ENCODE data around the gene MVB12B.

The MVB12B gene

DNA sequence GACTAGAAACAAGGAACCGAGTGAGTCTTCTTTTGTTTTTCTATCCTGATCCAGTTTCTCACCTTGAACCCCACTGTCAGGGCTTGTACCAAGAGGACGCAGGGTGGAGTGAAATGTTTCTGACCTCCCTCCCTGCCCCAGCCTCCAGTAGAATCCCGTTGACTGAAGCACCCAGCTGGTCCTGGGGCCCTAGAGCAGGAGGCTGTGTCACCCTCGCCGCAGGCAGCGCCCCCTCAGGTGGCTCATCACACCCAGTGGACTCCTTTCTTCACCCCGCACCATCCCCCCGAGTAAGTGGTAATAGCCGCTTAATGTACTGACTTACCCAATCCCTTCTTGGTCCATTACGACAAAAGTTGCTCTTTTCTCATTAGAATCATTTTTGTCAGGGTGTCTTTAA, 53.8 kb downstream of the MVB12B start:
- in situ Hi-C loops (cut with HindIII; ENCODE audit: low sequenced_read_pairs): no loop called here

DNA sequence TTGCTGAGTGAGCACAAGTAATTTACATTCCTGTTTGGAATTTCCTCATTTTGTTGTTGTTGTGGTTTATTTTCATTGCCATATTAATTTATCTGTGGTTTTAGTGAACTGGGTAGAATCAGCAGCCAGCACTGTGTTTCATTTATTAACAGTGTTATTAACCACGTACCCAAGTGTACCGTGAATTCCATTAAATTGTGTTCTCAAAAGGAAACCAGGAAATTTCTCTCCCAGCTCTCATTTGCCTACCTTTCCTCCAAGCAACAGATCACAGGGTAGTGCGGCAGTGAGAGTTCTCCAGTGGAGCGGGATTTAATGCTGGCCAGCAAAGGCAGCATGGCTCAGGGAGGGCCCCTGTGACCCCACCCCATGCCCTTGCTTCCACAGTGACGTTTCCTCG, 54.6 kb downstream of the MVB12B start:
- in situ Hi-C loops (cut with HindIII; ENCODE audit: low sequenced_read_pairs): no loop called here

DNA sequence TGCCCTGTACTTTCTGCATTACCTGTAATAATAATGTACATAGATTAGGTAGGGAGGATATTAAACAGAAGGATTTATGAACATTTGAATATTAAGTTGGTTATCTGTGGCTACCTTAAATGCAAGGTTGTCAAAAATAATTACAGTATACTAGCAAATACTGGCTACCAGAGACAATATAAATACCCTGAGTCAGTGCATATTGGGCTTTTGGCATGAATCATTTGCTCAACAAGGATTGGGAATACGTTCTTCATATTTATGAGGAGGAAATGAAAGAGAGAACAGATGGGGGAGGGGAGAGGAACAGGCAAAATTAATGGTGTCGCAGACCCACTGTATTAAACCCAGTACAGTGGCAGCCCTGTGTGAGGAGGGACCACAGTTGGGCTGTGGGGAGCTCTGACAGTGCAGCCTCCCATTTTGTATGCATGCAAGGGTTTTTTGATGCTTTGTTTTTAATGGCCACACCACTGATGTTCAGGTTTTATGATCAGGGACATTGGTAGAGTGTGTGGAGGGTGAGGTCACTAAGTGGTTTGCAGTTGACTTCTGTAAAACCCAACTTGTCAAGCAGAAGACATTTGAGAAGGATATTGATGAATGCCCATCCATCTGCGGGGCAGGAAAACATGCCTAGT, 56.9 kb downstream of the MVB12B start:
- in situ Hi-C loops (cut with HindIII; ENCODE audit: low sequenced_read_pairs): no loop called here

GRCh38 chr9:126384926-126385325, 58.3 kb downstream of the MVB12B start:
- in situ Hi-C loops (cut with HindIII; ENCODE audit: low sequenced_read_pairs): no loop called here

DNA sequence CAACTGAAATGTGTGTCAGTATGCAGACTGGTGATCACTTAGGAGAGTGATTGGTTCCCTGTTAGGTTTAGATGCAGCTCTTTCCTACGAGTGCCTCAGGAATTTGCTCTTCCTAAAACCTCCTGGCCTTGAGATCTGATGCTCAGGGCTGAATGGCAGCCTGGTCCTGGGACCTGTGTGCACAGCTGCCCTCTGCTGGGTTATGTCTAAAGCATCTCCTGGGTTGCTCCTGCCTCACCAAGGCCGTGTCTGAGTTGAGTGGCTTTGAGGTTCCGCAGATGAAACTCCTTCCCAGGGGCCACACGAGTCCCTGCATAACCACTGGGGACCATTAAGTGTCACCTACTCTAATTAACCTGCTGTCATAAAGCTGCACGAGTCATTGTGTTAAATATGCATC, 59.5 kb downstream of the MVB12B start:
- in situ Hi-C loops (cut with HindIII; ENCODE audit: low sequenced_read_pairs): no loop called here

- in situ Hi-C loops (cut with HindIII; ENCODE audit: low sequenced_read_pairs): no loop called here
These were observed 60.1 kb downstream of the MVB12B start for GRCh38 chr9:126386776-126387175.

- in situ Hi-C loops (cut with HindIII; ENCODE audit: low sequenced_read_pairs): no loop called here
These were observed 62.5 kb downstream of the MVB12B start for GRCh38 chr9:126388964-126389708.

GRCh38 chr9:126389992-126390391, 63.4 kb downstream of the MVB12B start:
- in situ Hi-C loops (cut with HindIII; ENCODE audit: low sequenced_read_pairs): no loop called here

DNA sequence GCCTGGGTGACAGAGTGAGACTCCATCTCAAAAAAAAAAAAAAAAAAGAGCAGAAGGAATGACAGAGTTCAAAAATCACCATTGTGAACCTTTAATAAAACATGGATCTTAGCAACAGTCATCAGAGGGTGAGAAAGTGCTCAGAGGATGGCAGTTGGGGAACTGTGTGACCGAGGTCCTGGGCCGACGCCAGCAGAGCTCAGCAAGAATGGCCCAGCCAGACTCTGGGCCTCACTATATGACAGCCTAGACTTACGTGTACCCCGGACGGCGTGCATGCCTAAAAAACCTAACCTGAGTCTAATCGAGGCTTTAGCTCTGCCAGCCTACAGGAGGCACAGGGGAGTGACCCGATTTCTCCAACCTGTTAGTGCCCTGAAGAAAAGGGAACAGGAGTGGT, 64.3 kb downstream of the MVB12B start:
- in situ Hi-C loops (cut with HindIII; ENCODE audit: low sequenced_read_pairs): no loop called here

- in situ Hi-C loops (cut with HindIII; ENCODE audit: low sequenced_read_pairs): no loop called here
These were observed 65.4 kb downstream of the MVB12B start for GRCh38 chr9:126391713-126392661.

DNA sequence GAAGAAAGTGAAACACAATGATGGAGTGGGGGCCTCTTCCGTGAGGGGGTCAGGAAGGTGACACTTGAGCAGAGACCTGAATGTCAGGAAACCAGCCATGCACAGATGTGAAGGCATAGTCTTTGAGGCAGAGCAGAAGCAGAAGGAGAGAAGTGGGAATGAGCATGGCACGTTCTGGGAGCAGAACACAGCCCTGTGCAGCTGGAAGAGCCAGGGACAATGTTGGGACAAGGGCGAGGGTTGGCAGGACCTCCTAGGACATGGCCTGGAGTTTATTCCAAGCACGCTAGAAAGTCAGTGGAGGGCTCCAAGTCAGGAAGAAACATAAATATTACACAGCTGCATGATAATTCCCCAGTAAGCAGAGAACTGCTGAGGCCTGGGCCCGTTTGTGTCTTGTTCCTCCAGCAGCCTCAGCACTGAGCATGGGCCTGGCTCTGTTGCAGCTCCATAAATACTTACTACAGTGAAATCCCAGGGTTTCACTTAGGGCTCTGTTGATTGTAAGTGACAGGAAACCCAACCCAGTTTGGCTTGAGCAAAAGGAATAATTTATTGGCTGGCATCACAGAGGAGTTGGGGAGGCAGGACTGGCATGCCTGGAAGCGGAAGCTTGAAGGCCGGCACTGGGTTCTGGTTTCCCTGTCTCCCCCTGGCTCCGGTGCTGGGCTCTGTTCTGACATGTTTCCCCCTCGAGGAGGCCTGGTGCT, 66.2 kb downstream of the MVB12B start:
- in situ Hi-C loops (cut with HindIII; ENCODE audit: low sequenced_read_pairs): no loop called here

DNA sequence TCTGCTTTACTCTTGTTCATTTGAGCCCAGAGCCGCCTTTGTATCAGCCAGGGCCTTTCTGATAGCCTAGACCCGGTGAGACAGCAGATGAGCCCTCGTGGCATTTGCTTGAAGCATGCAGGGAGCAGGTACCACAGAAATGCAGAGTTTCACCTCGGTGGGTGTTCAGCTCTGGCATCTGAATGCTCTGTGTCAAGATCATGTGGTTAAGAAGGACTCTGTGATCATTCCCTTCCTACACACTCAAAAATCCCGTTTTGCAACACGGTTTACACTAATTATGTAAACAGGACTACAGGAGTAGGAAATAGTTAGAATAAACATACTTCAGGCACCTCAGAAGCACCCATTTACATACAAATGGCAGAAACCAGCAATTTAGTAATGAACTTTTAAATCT, 67.2 kb downstream of the MVB12B start:
- in situ Hi-C loops (cut with HindIII; ENCODE audit: low sequenced_read_pairs): no loop called here

DNA sequence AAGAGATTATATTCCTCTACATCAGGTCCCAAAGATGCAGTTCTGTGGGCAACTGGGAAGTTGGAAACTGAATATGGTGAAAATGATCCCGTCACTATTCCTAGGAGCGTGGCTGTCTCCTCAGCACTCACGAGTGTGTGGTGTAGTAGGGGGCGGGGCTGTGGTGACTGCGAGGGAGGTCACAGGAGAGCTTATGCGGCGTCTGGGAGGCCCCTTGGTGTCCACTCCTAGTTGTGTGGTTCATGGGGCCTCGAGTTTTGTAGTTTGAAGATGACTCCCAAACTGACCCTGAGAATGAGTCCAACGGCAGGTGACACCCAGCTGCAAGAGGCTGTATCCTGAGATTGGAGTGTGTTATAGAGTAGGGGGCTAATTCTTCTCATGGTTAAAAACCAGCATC, 68.2 kb downstream of the MVB12B start:
- in situ Hi-C loops (cut with HindIII; ENCODE audit: low sequenced_read_pairs): loop anchor here (5.0 kb wide), 1 partner anchor 78 kb away; no protein-coding TSS in a partner anchor

DNA sequence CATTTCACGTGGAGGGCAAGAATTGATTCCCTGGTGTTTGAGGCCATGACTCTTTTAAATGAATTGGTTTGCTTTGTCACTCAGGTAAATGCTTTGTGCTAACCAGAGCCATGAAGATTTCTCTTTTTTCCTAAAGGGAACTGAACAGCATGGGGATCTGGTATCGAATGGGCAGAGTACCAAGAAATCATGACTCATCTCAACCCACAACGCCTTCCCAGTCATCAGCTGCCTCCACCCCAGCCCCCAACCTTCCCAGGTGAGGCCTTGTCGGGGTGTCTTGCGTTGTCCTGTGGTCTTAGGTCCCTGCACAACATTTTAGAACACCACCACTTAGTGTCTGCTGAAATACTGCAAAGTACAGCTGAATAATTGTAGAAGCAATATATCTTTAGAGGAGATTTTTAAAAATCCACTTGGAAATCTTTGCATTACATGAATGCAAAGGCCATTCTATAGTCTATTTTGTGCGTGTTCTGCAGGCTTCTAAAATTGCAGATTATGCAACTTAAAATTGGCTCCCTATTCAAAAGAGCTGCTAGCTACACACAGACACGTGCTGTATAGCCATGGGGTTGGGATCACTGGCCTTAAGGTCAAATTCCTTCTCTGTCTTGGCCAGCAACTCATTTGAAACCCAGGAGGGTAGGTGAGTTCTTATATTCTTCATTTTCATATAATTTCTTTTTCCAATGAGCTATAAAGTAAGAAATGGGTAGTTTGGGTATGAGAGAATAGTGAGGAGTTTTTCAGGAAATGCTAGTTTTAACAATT, 69.0 kb downstream of the MVB12B start:
- in situ Hi-C loops (cut with HindIII; ENCODE audit: low sequenced_read_pairs): loop anchor here (5.0 kb wide), 1 partner anchor 78 kb away; no protein-coding TSS in a partner anchor

DNA sequence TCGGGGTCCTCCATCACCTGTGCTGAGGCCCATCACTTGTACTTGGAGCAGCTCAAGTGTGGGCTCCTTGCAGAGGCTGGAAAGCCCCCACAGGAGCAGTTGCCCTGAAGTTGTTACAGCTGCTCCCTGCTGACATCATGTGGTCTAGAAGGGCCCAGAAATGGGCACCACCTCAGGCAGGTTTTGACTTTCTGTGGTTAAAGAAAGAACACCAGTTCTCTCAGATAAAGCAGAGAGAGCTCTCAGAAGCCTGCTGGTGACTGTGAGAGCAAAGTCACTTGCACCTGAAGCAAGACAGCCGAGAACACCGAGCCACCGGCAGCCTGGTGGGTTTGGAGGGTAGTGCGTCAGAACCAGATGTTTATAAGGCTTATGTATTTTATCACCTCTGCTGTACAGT, 70.4 kb downstream of the MVB12B start:
- in situ Hi-C loops (cut with HindIII; ENCODE audit: low sequenced_read_pairs): loop anchor here (5.0 kb wide), 1 partner anchor 80 kb away; no protein-coding TSS in a partner anchor

GRCh38 chr9:126398403-126399058, 71.9 kb downstream of the MVB12B start:
- in situ Hi-C loops (cut with HindIII; ENCODE audit: low sequenced_read_pairs): loop anchor here (5.0 kb wide), 1 partner anchor 81 kb away; no protein-coding TSS in a partner anchor

GRCh38 chr9:126399251-126399650, 72.6 kb downstream of the MVB12B start:
- in situ Hi-C loops (cut with HindIII; ENCODE audit: low sequenced_read_pairs): loop anchor here (5.0 kb wide), 1 partner anchor 82 kb away; no protein-coding TSS in a partner anchor

DNA sequence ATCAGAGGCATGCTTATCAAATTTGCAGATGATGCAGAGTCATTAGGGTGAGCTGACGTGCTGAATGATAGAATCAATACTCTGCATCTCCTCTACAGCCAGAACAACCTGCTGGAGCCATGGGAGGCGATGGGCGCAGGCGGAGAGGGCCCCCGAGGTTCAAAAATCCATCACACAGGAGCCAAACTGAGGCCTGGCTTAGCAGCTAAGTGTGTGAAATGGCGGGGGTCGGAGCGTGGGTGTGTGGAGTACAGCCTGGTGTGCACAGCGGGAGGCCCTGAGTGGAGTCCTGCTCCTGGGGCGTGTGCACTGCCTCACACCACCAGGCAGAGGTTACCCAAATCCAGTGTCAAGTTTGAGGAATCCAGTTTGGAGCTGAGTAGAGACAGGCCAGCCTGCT, 73.2 kb downstream of the MVB12B start:
- in situ Hi-C loops (cut with HindIII; ENCODE audit: low sequenced_read_pairs): loop anchor here (5.0 kb wide), 1 partner anchor 82 kb away; no protein-coding TSS in a partner anchor

GRCh38 chr9:126400571-126400970, 73.9 kb downstream of the MVB12B start:
- in situ Hi-C loops (cut with HindIII; ENCODE audit: low sequenced_read_pairs): no loop called here
